ENCODE measurements around the gene GFI1B. TPM values are rescaled to one million over a fixed set of nuclear protein-coding genes. Genes with fewer than 3 reads are reported as not detected.

Gene GFI1B
- total RNA-seq, 1 donor from 2014 or later, result not detected

- Mint-ChIP-seq H3K9me3 (no peaks in the 10 kb centered on the region), H3K27me3 (ENCODE audit: insufficient read depth) (peaks cover 36% of the 10 kb centered on the region), H3K27ac (no peak overlapping the region), H3K4me3 (no peak overlapping the region), H3K36me3 (ENCODE audit: low read depth) (peaks cover 1% of the 10 kb centered on the region), H3K4me1 (ENCODE audit: low read depth) (peaks cover 5% of the 10 kb centered on the region)
- DNase-seq (ENCODE audit: low spot score), result no peak
- intact Hi-C loops (cut with micrococcal nuclease), result no loop called here
Observed at GRCh38 chr9:132975961-132976360, 2.5 kb upstream of the GFI1B start.

DNA sequence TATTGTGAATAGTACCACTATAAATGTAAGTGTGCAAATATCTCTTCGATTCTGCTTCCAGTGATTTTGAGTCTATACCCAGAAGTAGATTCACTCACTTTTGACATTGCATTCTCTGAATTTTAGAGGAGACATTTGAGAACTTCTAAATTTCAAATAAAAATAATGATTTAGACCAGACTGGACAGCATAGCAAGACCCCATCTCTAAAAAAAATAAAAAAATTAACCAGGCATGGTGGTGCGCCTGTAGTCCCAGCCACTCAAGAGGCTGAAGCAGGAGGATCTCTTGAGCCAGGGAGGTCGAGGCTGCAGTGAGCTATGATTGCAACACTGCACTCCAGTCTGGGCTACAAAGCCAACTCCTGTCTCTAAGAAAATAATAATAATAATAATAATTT is 1.9 kb upstream of the GFI1B start:
- intact Hi-C loops (cut with micrococcal nuclease), result no loop called here
- Mint-ChIP-seq H3K9me3 (no peaks in the 10 kb centered on the region), H3K4me3 (no peak overlapping the region), H3K27ac (no peak overlapping the region), H3K27me3 (ENCODE audit: insufficient read depth) (peaks cover 41% of the 10 kb centered on the region), H3K4me1 (ENCODE audit: low read depth) (peaks cover 5% of the 10 kb centered on the region), H3K36me3 (ENCODE audit: low read depth) (peaks cover 1% of the 10 kb centered on the region)
- DNase-seq (ENCODE audit: low spot score), result no peak

DNA sequence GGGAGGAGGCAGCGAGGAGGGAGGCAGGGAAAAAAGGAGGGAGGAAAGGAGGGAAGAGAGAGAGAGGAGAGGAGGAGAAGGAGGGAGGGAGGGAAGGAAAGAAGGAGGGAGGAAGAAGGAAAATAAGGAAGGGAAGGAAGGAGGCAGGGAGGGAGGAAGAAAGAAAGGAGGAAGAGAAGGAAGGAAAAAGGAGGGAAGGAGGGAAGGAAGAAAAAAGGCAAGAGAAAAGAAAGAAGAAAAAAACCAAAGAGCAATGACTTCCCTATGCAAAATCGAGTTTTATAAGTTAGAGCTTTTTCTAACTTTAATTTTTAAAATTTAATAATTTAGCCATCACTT is 413 bp upstream of the GFI1B start:
- no peak for DNase-seq (ENCODE audit: low spot score)
- H3K27me3 Mint-ChIP-seq (ENCODE audit: insufficient read depth), result peaks cover 47% of the 10 kb centered on the region
- H3K27ac Mint-ChIP-seq, result no peak overlapping the region
- peaks cover 5% of the 10 kb centered on the region for H3K4me1 Mint-ChIP-seq (ENCODE audit: low read depth)
- intact Hi-C loops (cut with micrococcal nuclease), result no loop called here
- H3K9me3 Mint-ChIP-seq, result no peaks in the 10 kb centered on the region
- no peak overlapping the region for H3K4me3 Mint-ChIP-seq
- peaks cover 1% of the 10 kb centered on the region for H3K36me3 Mint-ChIP-seq (ENCODE audit: low read depth)

DNA sequence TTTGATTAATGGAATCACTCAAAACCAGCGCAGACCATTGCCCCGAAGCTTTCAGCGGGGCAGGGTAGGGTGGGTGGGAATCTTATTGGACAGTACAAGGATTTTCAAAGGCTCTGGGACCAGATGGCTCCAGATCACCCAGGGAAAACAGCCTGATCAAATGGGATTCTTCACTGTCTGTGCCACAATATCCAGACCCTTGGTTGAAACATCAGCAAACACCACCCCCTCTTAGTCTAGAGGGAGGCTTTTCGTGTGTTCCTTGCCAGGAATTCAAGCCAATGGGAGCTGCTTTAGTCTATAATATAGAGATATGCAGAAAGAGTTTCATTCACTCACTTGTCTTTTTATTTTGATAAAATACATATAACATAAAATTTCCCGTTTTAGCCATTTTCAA is 1.7 kb downstream of the GFI1B start:
- peaks cover 48% of the 10 kb centered on the region for H3K27me3 Mint-ChIP-seq (ENCODE audit: insufficient read depth)
- no peak overlapping the region for H3K4me3 Mint-ChIP-seq
- intact Hi-C loops (cut with micrococcal nuclease), result no loop called here
- peaks cover 1% of the 10 kb centered on the region for H3K36me3 Mint-ChIP-seq (ENCODE audit: low read depth)
- no peak for DNase-seq (ENCODE audit: low spot score)
- no peak overlapping the region for H3K27ac Mint-ChIP-seq
- H3K9me3 Mint-ChIP-seq, result no peaks in the 10 kb centered on the region
- H3K4me1 Mint-ChIP-seq (ENCODE audit: low read depth), result peaks cover 5% of the 10 kb centered on the region

GRCh38 chr9:132982458-132982857 is 4.0 kb downstream of the GFI1B start:
- intact Hi-C loops (cut with micrococcal nuclease), result no loop called here
- no peak overlapping the region for H3K27ac Mint-ChIP-seq
- no peak overlapping the region for H3K4me3 Mint-ChIP-seq
- H3K9me3 Mint-ChIP-seq, result no peaks in the 10 kb centered on the region
- H3K4me1 Mint-ChIP-seq (ENCODE audit: low read depth), result peaks cover 5% of the 10 kb centered on the region
- peaks cover 1% of the 10 kb centered on the region for H3K36me3 Mint-ChIP-seq (ENCODE audit: low read depth)
- peaks cover 48% of the 10 kb centered on the region for H3K27me3 Mint-ChIP-seq (ENCODE audit: insufficient read depth)
- DNase-seq (ENCODE audit: low spot score), result no peak

DNA sequence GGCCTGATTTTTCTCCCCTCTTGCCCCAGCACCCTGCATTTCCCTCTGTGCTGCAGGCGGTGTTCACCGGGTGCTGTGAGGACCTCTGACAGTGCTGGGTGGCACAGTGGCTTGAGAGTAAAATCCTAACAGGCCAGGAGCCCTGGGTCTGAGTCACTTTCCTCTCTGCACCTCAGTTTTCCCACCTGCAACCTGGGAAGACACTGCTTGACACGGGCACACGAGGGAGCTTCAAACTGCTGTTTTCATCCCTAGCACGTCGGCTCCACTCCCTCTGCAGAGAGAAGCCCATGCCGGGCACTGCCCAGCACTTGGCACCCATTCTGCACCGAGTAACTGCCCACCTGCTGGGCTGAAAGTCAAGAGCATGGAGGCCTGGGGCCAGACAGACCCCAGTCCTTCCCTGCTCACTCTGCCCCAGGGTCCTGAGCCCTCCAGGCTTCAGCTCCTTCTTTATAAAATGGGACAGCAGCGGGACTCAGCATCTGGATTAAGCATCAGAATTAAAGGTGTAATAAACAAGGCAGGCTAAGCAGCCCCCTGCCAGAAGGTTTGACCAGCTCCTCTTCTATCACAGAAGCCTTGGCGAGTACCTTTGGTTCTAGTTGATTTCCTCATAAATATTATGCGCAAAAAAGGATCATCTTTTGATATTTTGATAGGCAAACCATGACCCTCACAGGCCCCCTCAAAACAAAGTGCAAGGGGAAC is 5.2 kb downstream of the GFI1B start:
- H3K27me3 Mint-ChIP-seq (ENCODE audit: insufficient read depth), result peaks cover 48% of the 10 kb centered on the region
- no peak overlapping the region for H3K4me3 Mint-ChIP-seq
- peaks cover 1% of the 10 kb centered on the region for H3K36me3 Mint-ChIP-seq (ENCODE audit: low read depth)
- no peaks in the 10 kb centered on the region for H3K9me3 Mint-ChIP-seq
- intact Hi-C loops (cut with micrococcal nuclease), result no loop called here
- peaks cover 1% of the 10 kb centered on the region for H3K4me1 Mint-ChIP-seq (ENCODE audit: low read depth)
- H3K27ac Mint-ChIP-seq, result no peak overlapping the region
- no peak for DNase-seq (ENCODE audit: low spot score)

- no peak overlapping the region for H3K4me3 Mint-ChIP-seq
- no peak for DNase-seq (ENCODE audit: low spot score)
- no peak overlapping the region for H3K27ac Mint-ChIP-seq
- H3K4me1 Mint-ChIP-seq (ENCODE audit: low read depth), result no peaks in the 10 kb centered on the region
- intact Hi-C loops (cut with micrococcal nuclease), result no loop called here
- no peaks in the 10 kb centered on the region for H3K9me3 Mint-ChIP-seq
- no peaks in the 10 kb centered on the region for H3K36me3 Mint-ChIP-seq (ENCODE audit: low read depth)
- peaks cover 42% of the 10 kb centered on the region for H3K27me3 Mint-ChIP-seq (ENCODE audit: insufficient read depth)
Observed at GRCh38 chr9:132984202-132985070, 5.9 kb downstream of the GFI1B start.

DNA sequence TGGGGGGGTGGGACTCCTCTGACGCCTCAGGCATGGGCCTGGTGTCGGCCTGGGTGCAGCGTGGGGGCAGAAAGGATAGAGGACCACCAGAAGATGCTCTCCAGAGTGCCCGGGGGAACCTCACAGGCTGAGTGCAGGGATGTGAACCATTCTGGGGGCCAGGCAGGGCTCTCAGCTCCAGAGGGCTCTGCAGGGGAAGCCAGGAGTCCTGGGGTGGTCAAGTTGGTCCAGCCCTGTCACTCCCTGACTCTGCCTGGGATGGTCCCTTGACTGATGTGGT is 6.5 kb downstream of the GFI1B start:
- no peak overlapping the region for H3K4me3 Mint-ChIP-seq
- no peaks in the 10 kb centered on the region for H3K36me3 Mint-ChIP-seq (ENCODE audit: low read depth)
- no peaks in the 10 kb centered on the region for H3K4me1 Mint-ChIP-seq (ENCODE audit: low read depth)
- peaks cover 37% of the 10 kb centered on the region for H3K27me3 Mint-ChIP-seq (ENCODE audit: insufficient read depth)
- no peak for DNase-seq (ENCODE audit: low spot score)
- no peaks in the 10 kb centered on the region for H3K9me3 Mint-ChIP-seq
- no peak overlapping the region for H3K27ac Mint-ChIP-seq
- intact Hi-C loops (cut with micrococcal nuclease), result no loop called here

GRCh38 chr9:132985489-132985888 is 7.0 kb downstream of the GFI1B start:
- H3K36me3 Mint-ChIP-seq (ENCODE audit: low read depth), result no peaks in the 10 kb centered on the region
- H3K27me3 Mint-ChIP-seq (ENCODE audit: insufficient read depth), result peaks cover 37% of the 10 kb centered on the region
- no peak overlapping the region for H3K4me3 Mint-ChIP-seq
- no peak overlapping the region for H3K27ac Mint-ChIP-seq
- no peaks in the 10 kb centered on the region for H3K9me3 Mint-ChIP-seq
- DNase-seq (ENCODE audit: low spot score), result no peak
- no peaks in the 10 kb centered on the region for H3K4me1 Mint-ChIP-seq (ENCODE audit: low read depth)
- intact Hi-C loops (cut with micrococcal nuclease), result no loop called here

DNA sequence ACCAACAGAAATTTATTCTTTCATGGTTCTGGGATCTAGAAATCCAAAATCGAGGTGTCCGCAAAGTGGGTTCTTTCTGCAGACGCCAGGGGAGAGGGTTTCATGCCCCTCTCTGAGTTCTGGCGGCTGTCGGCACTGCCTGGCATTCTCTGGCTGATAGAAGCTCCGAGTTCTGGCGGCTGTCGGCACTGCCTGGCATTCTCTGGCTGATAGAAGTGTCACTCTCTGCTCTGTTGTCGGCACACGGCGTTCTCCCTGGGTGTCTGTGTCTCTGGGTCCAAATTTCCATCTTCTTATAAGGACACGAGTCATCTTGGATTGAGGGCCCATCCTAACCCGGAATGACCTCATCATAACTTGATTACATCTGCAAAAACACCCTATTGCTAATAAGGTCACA is 7.6 kb downstream of the GFI1B start:
- Mint-ChIP-seq H3K27me3 (ENCODE audit: insufficient read depth) (peaks cover 31% of the 10 kb centered on the region), H3K27ac (no peak overlapping the region), H3K36me3 (ENCODE audit: low read depth) (no peaks in the 10 kb centered on the region), H3K9me3 (no peaks in the 10 kb centered on the region), H3K4me3 (no peak overlapping the region), H3K4me1 (ENCODE audit: low read depth) (no peaks in the 10 kb centered on the region)
- no peak for DNase-seq (ENCODE audit: low spot score)
- intact Hi-C loops (cut with micrococcal nuclease), result no loop called here

GRCh38 chr9:132986640-132987620 is 8.4 kb downstream of the GFI1B start:
- no peaks in the 10 kb centered on the region for H3K4me1 Mint-ChIP-seq (ENCODE audit: low read depth)
- no peak for DNase-seq (ENCODE audit: low spot score)
- H3K27me3 Mint-ChIP-seq (ENCODE audit: insufficient read depth), result peaks cover 30% of the 10 kb centered on the region
- no peak overlapping the region for H3K4me3 Mint-ChIP-seq
- intact Hi-C loops (cut with micrococcal nuclease), result no loop called here
- no peaks in the 10 kb centered on the region for H3K9me3 Mint-ChIP-seq
- H3K36me3 Mint-ChIP-seq (ENCODE audit: low read depth), result no peaks in the 10 kb centered on the region
- no peak overlapping the region for H3K27ac Mint-ChIP-seq

DNA sequence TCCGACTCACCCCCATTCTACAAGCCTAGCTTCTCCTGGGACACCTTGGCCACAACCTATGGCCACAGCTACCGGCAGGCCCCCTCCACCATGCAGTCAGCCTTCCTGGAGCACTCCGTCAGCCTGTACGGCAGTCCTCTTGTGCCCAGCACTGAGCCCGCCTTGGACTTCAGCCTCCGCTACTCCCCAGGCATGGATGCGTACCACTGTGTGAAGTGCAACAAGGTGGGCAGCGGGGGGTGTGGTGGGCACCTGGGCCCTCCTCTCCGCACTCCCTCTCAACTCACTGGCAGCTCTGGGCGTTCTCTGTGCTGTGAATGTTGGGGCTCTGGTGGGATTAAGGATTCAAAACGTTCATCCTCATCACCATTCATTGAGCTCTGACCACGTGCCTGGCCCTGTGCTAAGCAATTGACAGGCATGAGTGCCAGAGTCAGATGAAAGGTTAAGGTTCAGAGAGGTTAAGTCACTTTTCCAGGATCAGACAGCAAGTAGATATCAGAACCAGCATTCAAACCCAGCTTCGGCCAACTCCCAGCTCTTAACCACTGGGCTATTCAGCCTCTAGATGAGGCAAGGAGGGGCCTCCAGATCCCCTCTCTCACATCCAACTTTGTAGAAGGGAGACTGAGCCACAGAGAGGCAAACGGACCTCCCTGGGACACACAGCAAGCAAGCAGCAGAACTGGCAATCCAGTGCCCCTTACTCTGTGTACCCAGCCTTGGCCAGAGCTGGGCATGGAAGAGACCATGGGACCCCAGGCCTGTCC is 9.9 kb downstream of the GFI1B start:
- Mint-ChIP-seq H3K4me3 (no peak overlapping the region), H3K36me3 (ENCODE audit: low read depth) (no peaks in the 10 kb centered on the region), H3K27ac (no peak overlapping the region), H3K27me3 (ENCODE audit: insufficient read depth) (peaks cover 33% of the 10 kb centered on the region), H3K4me1 (ENCODE audit: low read depth) (no peaks in the 10 kb centered on the region), H3K9me3 (no peaks in the 10 kb centered on the region)
- DNase-seq (ENCODE audit: low spot score), result no peak
- intact Hi-C loops (cut with micrococcal nuclease), result no loop called here

All from activated T-helper 1 cell treated with anti-CD3 and anti-CD28 coated beads, Interleukin-12 subunit alpha, Interleukin-12 subunit beta, Interleukin-2, Interleukin-4 antibody, amounts not matched to agents 30 ng/mL and 10 ng/mL and 1 ng/mL, durations not matched to agents 14 hours and 24 hours and 36 hours (primary cell).